Ecto neural progenitor cell (in vitro differentiated cells): ENCODE results near the gene OCEL1.
"Not testable (repeated sequence)": the region's sequence is repeated elsewhere in the genome, so short reads cannot be mapped to it uniquely, and the experiment has no call there.

ENCODE experiments used
- DNase-seq: peaks from one replicate; pipeline ENCODE4 v3.0.0-alpha.2; 2018; ENCODE audit warnings: low spot score

OCEL1 gene

GRCh38 chr19:17263712-17264640, 38.0 kb downstream of the OCEL1 start:
- no peak for DNase-seq

- DNase-seq: no peak
Observed at GRCh38 chr19:17264641-17264979, 38.6 kb downstream of the OCEL1 start, which contains the start of gene USHBP1. USHBP1 (minus strand) TSS chr19:17264745; CDS start chr19:17264299, 446 bp downstream.

GRCh38 chr19:17266026-17266425, 40.0 kb downstream of the OCEL1 start:
- DNase-seq: no peak

- no peak for DNase-seq
Observed at GRCh38 chr19:17266589-17266974, 40.6 kb downstream of the OCEL1 start.

GRCh38 chr19:17266975-17267788, 41.2 kb downstream of the OCEL1 start, which contains the start of gene BABAM1:
BABAM1 (plus strand) TSS chr19:17267443; CDS start chr19:17268807, 1,364 bp downstream.
- peak; percentile 96 for DNase-seq

- DNase-seq: no peak
Observed at GRCh38 chr19:17268754-17269153, 42.7 kb downstream of the OCEL1 start.

- DNase-seq: not testable (repeated sequence)
Observed at GRCh38 chr19:17274892-17275291, 48.9 kb downstream of the OCEL1 start.

- no peak for DNase-seq
Observed at GRCh38 chr19:17275441-17276175, 49.6 kb downstream of the OCEL1 start.
